MM.1S (cell line): ENCODE results near the gene PAPOLB.

ENCODE experiments used
- DNase-seq: peaks from one replicate; pipeline ENCODE4 v3.0.0-alpha.2; 2015
- H2AFZ ChIP-seq: fragments of 300-600 bp; sonication (generic); 2 replicates; pipeline ENCODE4 v1.6.0; 2016; ENCODE audit warnings: antibody characterized with exemption, low read length
- H3F3A ChIP-seq: fragments of 300-600 bp; sonication (generic); 2 replicates; pipeline ENCODE4 v1.6.1; 2016; ENCODE audit warnings: mild to moderate bottlenecking, antibody characterized with exemption, low read length, moderate library complexity, mixed read lengths; ENCODE audit not compliant: insufficient read depth
- H3K27ac ChIP-seq: fragments of 300-600 bp; sonication (generic); 2 replicates; pipeline ENCODE4 v1.5.1; 2016; ENCODE audit warnings: mild to moderate bottlenecking, low read length
- H3K27me3 ChIP-seq: fragments of 300-600 bp; sonication (generic); replicated peaks from 2 replicates; pipeline ENCODE4 v1.6.0; 2016; ENCODE audit warnings: low read length; ENCODE audit not compliant: insufficient read depth
- H3K36me3 ChIP-seq: fragments of 300-600 bp; sonication (generic); replicated peaks from 2 replicates; pipeline ENCODE4 v1.6.1; 2016; ENCODE audit warnings: mild to moderate bottlenecking, low read length, mixed read lengths; ENCODE audit not compliant: insufficient read depth
- H3K4me1 ChIP-seq: fragments of 300-600 bp; sonication (generic); 2 replicates; pipeline ENCODE4 v1.6.1; 2016; ENCODE audit warnings: low read length, mixed read lengths
- H3K4me2 ChIP-seq: fragments of 300-600 bp; sonication (generic); 2 replicates; pipeline ENCODE4 v1.6.0; 2016; ENCODE audit warnings: low read depth, low read length
- H3K4me3 ChIP-seq: fragments of 300-600 bp; sonication (generic); 2 replicates; pipeline ENCODE4 v1.5.1; 2016; ENCODE audit warnings: low read length, mixed read lengths
- H3K79me2 ChIP-seq: fragments of 300-600 bp; sonication (generic); 2 replicates; pipeline ENCODE4 v1.6.1; 2016; ENCODE audit warnings: mixed run types, low read length, mixed read lengths
- H3K9ac ChIP-seq: fragments of 300-600 bp; sonication (generic); 2 replicates; pipeline ENCODE4 v1.6.1; 2016; ENCODE audit warnings: low read length, mixed read lengths
- H3K9me2 ChIP-seq: fragments of 300-600 bp; sonication (generic); replicated peaks from 2 replicates; pipeline ENCODE4 v1.6.1; 2016; ENCODE audit warnings: mild to moderate bottlenecking, low read length, mixed read lengths; ENCODE audit not compliant: insufficient read depth
- H3K9me3 ChIP-seq: fragments of 300-600 bp; sonication (generic); replicated peaks from 2 replicates; pipeline ENCODE4 v1.6.1; 2016; ENCODE audit warnings: mild to moderate bottlenecking, low read length, mixed read lengths; ENCODE audit not compliant: insufficient read depth
- H4K20me1 ChIP-seq: fragments of 300-600 bp; sonication (generic); 2 replicates; pipeline ENCODE4 v1.6.1; 2016; ENCODE audit warnings: mild to moderate bottlenecking, low read length, moderate library complexity, mixed read lengths; ENCODE audit not compliant: insufficient read depth
- CTCF ChIP-seq: fragments of 300-600 bp; sonication (generic); IDR thresholded peaks from 2 replicates; pipeline ENCODE4 v1.5.1; 2016; ENCODE audit warnings: antibody characterized with exemption, low read length, mixed read lengths
- EZH2 ChIP-seq: fragments of 300-600 bp; sonication (generic); optimal IDR thresholded peaks from 2 replicates; pipeline ENCODE3; 2017; ENCODE audit warnings: low read depth, mild to moderate bottlenecking, antibody characterized with exemption, low read length, mixed read lengths
- EZH2phosphoT487 ChIP-seq: fragments of 300-600 bp; sonication (generic); IDR thresholded peaks from 2 replicates; pipeline ENCODE4 v1.6.1; 2018; ENCODE audit warnings: antibody characterized with exemption, low read length

PAPOLB gene

GRCh38 chr7:4878336-4879335 is 16.8 kb upstream of the PAPOLB start:
- no peak overlapping the region for H3K4me3 ChIP-seq
- no peaks in the 10 kb centered on the region for H3K9me2 ChIP-seq
- H3F3A ChIP-seq: no peaks in the 10 kb centered on the region
- no peak overlapping the region for H3K9ac ChIP-seq
- no peaks in the 10 kb centered on the region for H4K20me1 ChIP-seq
- no peaks in the 10 kb centered on the region for H3K36me3 ChIP-seq
- no peaks in the 10 kb centered on the region for H3K79me2 ChIP-seq
- no peak overlapping the region for H2AFZ ChIP-seq
- DNase-seq: no peak
- no peak overlapping the region for H3K27ac ChIP-seq
- no peaks in the 10 kb centered on the region for H3K9me3 ChIP-seq
- H3K4me2 ChIP-seq: no peak overlapping the region
- H3K27me3 ChIP-seq: peaks cover 71% of the 10 kb centered on the region
- no peaks in the 10 kb centered on the region for H3K4me1 ChIP-seq
- TF ChIP-seq EZH2: no peak
- no peak for TF ChIP-seq EZH2phosphoT487
- TF ChIP-seq CTCF: no peak

DNA sequence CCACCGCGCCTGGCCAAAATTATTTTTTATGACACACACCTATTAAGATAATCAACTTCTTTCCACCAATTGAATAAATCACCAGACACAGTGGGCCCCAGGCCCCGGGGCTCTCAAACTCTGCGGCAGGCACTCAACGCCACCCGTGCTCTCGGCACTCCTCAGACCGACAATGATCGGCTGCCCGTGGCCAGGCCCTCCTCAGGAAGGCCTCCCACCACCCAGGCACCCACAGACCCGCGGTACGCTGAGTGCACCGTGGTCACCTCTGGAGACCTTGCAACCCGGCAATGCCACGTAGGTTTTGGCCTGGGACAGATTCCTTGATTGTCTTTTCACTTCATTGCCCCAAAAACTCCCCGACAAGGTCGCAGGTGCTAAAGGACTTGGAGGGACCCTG is 14.8 kb upstream of the PAPOLB start:
- Histone ChIP-seq H3K79me2 (no peaks in the 10 kb centered on the region), H3K27me3 (peaks cover 75% of the 10 kb centered on the region), H3K9me2 (no peaks in the 10 kb centered on the region), H3K4me1 (no peaks in the 10 kb centered on the region), H3K9me3 (no peaks in the 10 kb centered on the region), H3K9ac (no peak overlapping the region), H3K36me3 (no peaks in the 10 kb centered on the region), H3K4me2 (no peak overlapping the region), H3F3A (no peaks in the 10 kb centered on the region), H4K20me1 (no peaks in the 10 kb centered on the region), H3K27ac (no peak overlapping the region), H3K4me3 (no peak overlapping the region), H2AFZ (no peak overlapping the region)
- no peak for TF ChIP-seq CTCF
- TF ChIP-seq EZH2: no peak
- TF ChIP-seq EZH2phosphoT487: no peak
- no peak for DNase-seq

GRCh38 chr7:4875391-4875790 is 13.6 kb upstream of the PAPOLB start:
- Histone ChIP-seq H3K79me2 (no peaks in the 10 kb centered on the region), H3K27me3 (peaks cover 82% of the 10 kb centered on the region), H3K4me2 (no peak overlapping the region), H3K36me3 (no peaks in the 10 kb centered on the region), H3K4me3 (no peak overlapping the region), H3K9me3 (no peaks in the 10 kb centered on the region), H3K4me1 (no peaks in the 10 kb centered on the region), H2AFZ (no peak overlapping the region), H3K9me2 (no peaks in the 10 kb centered on the region), H3K27ac (no peak overlapping the region), H4K20me1 (no peaks in the 10 kb centered on the region), H3K9ac (no peak overlapping the region), H3F3A (no peaks in the 10 kb centered on the region)
- TF ChIP-seq EZH2 (no peak), CTCF (no peak), EZH2phosphoT487 (no peak)
- no peak for DNase-seq
